ENCODE results near the gene CTAG2.
A peak's percentile ranks its signal among the peaks of the same experiment; 100 is the strongest.
"Not testable (repeated sequence)": the region's sequence is repeated elsewhere in the genome, so short reads cannot be mapped to it uniquely, and the experiment has no call there.

Gene CTAG2

GRCh38 chrX:154645745-154646378 is 7.5 kb downstream of the CTAG2 start:
- not testable (repeated sequence) for DNase-seq

DNA sequence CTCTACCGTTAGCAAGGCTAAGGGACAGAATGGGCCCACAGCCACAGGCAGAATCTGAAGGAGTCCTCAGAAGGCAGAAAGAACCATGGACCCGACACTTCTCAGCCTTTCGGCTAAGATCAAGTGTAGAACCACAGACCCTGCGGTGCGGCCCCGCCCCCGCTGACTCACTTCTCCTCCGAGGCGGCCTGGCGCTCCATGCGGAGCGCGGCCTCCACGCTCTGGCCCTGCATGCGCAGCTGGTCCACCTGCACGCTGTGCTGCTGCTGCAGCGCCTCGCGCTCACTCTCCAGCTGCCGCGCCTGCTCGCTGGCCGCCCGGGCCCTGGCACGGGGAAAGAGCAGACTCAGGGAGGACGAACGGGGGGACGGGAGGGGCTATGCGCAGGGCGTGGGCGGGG is 9.7 kb downstream of the CTAG2 start:
- DNase-seq, result not testable (repeated sequence)

GRCh38 chrX:154641740-154642139 is 11.6 kb downstream of the CTAG2 start:
- DNase-seq, result not testable (repeated sequence)

GRCh38 chrX:154633661-154634060 is 19.7 kb downstream of the CTAG2 start:
- not testable (repeated sequence) for DNase-seq

DNA sequence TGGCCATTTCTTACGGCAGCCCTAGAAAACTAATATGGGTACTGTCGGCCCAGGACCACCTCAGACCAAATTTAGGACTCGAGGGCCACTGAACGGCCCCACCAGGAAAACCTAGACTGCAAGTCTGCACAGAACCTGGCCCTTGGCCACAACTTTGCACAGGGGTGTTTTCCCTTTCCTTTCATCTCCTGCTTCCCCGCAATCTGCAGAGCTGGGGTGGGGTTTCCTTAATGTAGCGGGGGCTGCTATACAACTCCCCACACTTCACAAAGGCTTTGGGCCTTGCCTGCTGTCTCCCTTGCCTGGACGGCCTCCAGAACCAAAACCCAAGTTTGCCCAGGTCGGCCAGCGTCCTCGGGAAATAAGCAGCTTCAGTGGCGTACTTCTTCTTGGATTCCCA is 22.4 kb downstream of the CTAG2 start:
- DNase-seq, result not testable (repeated sequence)

DNA sequence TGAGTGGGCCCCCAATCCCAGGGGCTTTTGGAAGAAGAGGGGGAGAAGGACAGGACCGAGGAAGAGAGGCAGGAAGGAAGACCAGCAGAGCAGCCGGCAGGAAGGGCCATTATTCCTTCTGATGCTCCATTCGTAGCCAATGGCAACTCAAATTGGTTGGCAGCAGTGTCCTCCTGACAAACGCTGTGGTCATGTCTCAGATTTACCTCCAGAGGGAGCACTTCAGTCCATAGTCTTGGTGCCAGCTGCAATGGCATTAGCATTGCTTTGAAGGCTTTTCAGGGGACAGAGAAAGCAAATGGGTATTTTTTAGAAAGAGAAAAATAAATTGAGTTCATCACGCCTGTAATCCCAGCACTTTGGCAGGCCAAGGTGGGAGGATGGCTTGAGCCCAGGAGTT is 24.4 kb downstream of the CTAG2 start:
- DNase-seq, result not testable (repeated sequence)

- not testable (repeated sequence) for DNase-seq
Measured at GRCh38 chrX:154620767-154621414, 32.5 kb downstream of the CTAG2 start.

GRCh38 chrX:154619182-154619581 is 34.2 kb downstream of the CTAG2 start, which contains the start of gene CTAG1B:
Gene CTAG1B, minus strand, starts transcription at chrX:154619282. Its CDS starts 64 bp downstream, at chrX:154619218.
- not testable (repeated sequence) for DNase-seq

DNA sequence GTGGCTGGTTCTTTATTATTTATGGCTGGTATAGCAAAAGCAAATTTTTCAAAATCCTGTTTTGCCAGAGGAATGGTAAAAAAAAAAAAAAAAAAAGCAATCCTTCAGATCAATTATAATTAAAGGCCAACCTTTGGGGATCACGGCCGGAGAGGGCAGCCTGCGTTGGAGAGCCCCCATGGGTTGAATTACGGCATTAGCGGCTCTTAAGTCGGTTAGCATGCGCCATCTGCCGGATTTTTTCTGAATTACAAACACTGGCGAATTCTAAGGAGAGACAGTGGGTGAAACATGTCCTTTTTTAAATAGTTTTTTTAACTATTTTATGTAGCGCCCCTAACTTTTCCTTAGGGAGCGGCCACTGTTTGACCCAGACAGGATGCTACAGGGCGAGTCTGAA is 39.8 kb downstream of the CTAG2 start:
- not testable (repeated sequence) for DNase-seq

DNA sequence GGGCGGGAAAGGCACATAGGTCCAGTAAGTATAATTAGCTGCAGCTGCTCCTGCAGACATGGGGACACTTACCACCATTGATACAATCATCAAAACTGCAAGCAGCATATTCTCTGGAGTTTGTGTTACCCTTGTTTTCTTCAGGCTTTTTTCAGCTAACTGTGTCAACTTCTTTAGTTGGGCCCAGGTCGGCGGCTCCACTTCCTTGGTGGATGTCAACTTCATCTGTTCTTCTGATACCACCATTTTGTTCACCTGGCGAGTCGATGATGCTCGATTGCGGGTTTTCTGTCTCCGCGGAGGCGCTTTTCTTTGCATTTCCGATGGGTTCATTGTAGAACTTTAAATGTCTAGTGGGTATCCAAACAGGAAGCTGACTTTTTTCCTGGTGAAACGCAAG is 42.2 kb downstream of the CTAG2 start:
- not testable (repeated sequence) for DNase-seq

DNA sequence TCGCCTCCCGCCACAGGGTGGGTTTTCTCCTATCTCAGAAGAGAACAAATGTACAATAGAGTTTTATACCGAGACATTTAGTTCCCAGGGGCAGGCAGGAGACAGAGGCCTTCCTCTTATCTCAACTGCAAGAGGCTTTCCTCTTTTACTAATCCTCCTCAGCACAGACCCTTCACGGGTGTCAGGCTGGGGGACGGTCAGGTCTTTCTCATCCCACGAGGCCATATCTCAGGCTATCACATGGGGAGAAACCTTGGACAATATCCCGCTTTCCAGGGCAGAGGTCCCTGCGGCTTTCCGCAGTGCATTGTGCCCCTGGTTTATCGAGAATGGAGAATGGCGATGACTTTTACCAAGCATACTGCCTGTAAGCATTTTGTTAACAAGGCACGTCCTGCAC is 44.6 kb downstream of the CTAG2 start:
- not testable (repeated sequence) for DNase-seq

DNA sequence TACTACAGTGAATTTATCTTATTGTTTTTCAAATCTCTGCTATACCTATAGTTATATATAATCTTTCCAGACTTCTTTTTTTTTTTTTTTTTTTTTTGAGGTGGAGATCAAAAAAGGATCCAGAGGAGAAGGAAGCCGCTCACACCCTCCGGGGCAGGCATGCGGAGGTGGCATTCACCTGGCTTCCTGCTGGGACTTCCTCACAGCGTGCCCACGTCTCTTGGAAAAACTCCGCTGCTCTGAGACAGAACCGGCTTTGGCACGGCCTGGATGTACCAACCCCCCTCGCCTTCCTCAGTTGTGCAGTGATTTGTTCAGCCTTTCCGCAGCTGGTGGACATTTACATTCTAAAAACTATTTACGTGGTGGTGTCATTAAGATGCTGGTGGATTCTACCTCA is 45.4 kb downstream of the CTAG2 start:
- DNase-seq, result not testable (repeated sequence)

- DNase-seq, result no peak
Measured at GRCh38 chrX:154607370-154607769, 46.0 kb downstream of the CTAG2 start.

GRCh38 chrX:154605566-154605965 is 47.8 kb downstream of the CTAG2 start:
- no peak for DNase-seq

GRCh38 chrX:154603438-154604430 is 49.6 kb downstream of the CTAG2 start:
- DNase-seq, result peak; percentile 6

- DNase-seq, result no peak
Measured at GRCh38 chrX:154602766-154603437, 50.5 kb downstream of the CTAG2 start.

DNA sequence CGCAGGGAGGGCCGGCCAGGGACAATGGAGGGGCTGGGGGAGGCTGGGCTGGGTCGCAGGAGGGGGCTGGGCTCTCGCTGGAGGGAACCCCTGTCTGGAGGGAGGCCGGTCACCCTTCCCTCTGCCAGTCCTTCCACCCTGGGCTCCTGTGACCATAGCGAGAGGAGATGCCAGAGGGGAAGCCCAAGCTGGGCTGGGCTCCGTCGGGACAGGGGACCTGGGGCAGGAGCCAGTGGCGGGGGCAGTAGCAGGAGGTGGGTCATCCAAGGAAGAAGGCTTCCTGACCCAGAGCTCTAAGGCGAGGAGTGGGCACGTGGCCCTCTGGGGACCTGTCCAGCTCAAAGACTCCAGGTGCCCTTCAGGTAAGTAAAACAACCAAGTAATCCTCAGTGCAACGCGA is 51.2 kb downstream of the CTAG2 start:
- no peak for DNase-seq

Data from suppressor macrophage treated with lipopolysaccharide for 4 hours (primary cell).